ENCODE measurements around the gene IL2RA.
"Not testable (repeated sequence)": the region's sequence is repeated elsewhere in the genome, so short reads cannot be mapped to it uniquely, and the experiment has no call there.

IL2RA gene

GRCh38 chr10:5976512-5977470 is 85.4 kb downstream of the IL2RA start:
- DNase-seq = peak; percentile 26

GRCh38 chr10:5975641-5976473 is 86.3 kb downstream of the IL2RA start:
- peak; percentile 20 for DNase-seq

DNA sequence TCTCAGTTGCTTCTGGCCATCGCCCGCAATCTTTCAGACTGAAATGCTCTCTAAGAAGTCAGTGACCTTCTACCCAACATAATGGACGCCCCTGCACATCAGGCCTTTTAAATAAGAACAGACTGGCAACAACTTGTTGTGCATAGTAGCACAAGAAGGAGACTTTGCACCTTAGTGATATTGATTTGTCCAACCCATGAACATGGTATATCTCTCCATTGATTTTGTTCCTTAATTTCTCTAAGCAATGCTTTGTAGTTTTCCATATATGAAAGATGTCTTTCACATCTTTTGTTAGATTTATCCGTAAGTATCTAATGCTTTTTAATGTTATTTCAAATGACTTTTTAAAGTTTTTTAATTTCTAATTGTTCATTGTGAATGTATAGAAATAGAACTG is 89.1 kb downstream of the IL2RA start:
- no peak for DNase-seq

DNA sequence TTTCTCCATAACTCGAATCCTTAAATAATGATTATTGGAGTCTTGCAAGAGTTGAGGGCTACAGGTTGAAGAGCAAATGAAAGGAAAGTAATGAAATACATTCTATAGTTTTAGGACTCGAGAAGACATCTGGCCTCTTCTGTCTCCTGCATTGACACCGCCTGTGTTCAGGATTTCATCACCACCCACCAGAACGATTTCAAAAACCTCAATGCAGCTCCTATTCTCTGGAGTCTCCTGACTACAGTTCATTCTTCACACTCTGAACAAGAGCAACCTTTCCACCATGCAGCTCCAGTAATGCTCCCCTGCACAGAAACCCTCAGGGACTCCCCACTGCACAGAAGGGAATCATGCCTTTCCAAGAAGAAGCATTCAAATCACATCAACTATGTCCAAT is 90.3 kb downstream of the IL2RA start:
- no peak for DNase-seq

DNA sequence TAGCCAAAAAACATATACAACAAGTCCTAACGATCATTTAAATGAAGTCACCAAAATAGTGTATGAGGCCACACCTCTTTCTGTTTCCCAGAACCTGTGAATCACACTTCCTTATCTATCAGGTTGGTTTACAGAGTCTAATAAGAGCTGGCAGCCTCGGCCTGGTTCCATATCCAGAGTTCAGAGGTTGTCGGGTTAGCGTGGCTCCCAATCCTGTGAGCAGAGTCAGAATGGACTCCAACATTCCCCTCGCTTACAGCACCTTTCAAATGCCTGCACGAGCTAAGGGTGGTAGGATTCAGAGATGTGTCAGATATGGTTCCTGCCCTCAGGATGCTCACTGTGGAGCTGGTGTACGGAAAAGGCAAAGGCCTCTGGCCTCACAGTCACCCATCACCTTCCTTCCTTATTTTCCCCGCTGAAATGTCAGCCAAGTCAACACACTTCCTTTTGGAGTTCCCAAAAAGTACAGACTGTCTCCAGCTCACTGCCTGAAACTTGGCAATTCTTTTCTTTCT is 90.8 kb downstream of the IL2RA start:
- peak; percentile 12 for DNase-seq

GRCh38 chr10:5970527-5970926 is 91.6 kb downstream of the IL2RA start:
- DNase-seq = no peak

DNA sequence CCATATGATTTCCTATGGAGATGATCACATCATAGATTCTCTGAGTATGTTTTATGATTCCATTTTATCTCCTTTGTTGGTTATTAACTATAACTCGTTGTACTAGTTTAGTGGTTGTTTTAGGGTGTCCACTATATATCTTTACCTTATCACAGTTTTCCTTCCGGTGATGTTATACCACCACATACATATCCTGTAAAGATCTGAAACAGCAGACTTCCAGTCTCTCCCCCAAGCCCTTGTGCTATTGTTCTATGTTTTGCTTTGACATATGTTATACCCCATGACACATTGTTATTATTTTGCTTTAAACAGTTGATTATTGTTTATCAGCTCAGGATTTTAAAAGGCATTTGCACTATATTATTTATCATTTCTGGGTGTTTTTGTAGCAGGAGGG is 92.1 kb downstream of the IL2RA start:
- DNase-seq = no peak

DNA sequence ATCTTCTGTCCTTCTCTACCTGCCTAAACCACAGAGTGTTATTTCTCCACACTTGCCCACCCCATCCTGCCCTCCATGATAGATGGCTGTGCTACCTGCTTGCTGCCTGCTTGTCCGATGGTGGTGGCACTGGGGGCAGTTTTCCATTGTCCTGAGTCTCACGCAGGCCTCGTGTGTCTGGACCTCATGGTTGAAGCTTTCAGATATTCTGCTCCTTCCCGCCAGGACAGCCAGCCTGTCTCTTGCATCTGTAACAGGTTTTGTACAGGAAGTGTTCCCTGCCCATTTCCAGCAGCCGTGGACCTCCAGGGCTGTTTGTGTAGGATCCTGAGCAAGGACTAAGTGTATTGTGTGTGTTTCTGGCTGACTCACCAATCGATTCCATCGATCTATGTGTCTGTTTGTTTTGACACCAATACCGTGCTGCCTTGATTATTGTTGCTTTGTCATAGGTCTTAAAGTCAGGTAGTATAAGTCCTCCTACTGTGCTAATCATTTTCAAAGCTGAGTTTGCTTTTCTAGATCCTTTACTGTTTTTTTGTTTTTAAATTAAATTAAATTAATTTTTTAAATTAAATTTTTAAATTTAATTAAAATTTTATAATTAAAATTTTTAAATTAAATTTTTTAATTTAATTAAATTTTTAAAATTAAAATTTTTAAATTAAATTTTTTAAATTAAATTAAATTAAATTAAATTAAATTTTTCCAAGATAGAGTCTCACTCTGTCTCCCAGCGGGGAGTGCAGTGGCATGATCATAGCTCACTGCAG is 93.3 kb downstream of the IL2RA start:
- no peak for DNase-seq

DNA sequence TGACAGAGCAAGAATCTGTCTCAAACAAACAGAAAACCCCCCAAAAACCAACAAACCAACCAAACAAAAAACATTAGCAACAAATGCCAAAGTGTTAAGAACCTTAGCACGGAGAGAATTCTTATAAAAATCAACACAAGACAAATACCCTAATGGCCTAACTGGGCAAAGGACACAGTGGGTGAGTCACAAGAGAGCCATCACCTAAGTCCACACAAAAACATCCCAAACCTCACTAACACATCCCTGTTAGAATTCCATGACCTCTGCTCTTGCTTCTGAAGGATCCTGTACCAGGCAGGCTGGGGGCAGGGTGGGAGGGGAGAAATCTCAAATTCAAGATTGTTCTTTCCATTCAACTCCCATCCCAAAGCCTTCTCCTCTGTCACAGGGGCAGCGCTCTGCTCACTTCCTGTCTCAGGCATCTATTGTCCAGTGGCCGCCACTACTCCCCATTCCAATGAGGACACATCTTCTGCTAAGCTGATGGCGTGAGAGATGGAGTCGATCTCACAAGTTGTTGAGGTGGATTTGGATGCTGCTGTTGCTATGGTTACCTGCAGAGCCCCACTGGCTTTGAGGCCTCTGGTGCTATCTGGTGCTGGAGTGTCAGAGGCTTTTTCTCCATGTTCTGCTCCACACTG is 94.0 kb downstream of the IL2RA start:
- no peak for DNase-seq

- no peak for DNase-seq
These were observed 96.9 kb downstream of the IL2RA start for GRCh38 chr10:5965266-5965665.

DNA sequence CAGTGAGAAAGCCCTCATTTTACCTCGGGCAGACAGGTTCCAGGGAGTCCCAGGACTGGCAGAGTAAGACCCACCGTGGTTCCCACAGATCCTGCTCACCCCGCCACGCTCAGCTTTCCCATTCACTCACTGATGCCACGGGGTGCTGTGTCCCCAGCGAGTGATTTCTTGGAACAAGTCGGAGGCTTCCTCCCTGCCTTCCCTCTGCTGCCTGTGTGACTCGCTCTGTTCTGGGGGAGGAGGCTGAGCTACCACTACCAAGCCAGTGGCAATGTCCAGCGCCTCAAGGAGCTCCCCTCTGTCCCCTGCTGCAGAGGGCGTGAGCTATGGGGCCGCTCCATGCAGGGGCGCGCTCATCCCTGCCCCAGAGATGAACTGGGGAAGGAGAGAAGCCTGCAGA is 97.4 kb downstream of the IL2RA start:
- no peak for DNase-seq

DNA sequence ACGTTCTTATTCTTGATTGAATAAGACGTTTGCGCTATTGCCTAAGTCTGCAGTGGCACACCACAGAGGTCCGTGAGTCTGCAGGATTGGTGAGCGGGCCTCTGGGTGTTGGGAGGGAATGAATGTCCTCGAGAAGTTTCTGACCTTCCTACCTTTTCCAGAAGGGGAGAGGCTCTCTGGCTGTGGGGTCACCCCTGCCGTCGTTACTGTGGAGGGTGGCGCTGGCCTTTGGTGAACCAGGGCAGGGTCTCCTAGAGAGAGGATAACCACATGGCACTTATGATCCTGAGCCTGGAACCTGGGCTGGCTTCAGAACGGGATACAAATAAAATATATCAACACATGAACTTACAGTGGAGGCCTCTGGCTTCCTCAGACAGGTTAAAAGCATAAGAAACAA is 98.6 kb downstream of the IL2RA start:
- no peak for DNase-seq

DNA sequence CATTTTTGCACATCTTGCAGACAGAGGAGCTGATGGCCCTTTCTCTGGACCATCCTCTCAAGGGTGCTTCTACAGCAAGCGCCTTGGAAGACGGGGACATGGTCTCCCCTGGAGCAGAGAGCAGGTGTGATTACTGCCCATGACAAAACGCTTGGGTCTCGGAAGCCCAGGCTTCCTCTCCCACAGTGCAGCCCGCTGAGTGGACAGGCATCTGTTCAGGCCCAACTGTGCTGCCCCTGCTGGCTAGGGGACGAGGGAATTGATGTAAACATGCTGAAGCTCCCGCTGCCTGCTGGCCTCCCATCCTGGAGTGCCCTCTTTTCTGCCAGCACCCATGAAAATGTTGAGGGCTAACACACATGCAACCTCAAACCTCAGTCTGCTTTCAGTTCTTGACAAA is 99.1 kb downstream of the IL2RA start:
- no peak for DNase-seq

DNA sequence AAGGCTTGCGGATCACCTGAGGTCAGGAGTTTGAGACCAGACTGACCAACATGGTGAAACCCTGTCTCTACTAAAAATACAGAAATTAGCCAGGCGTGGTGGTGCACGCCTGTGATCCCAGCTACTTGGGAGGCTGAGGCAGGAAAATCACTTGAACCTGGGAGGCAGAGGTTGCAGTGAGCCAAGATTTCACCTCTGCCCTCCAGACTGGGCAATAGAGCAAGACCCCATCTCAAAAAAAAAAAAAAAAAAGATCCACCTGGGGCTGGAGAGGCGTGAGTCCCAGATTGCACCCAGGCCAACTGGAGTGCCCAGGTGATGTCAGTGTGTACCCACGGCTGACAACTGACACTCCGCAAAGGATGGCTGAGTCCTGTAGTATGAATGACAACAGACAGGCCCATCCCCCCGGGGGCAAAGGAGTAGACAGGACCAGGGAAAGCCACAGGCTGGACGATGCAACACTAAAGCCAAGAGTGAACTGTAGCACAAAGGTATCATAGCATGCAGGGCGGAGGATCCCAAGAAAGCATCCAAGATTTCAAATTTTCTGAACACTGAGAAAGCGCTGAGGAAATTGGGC is 99.7 kb downstream of the IL2RA start:
- not testable (repeated sequence) for DNase-seq

DNA sequence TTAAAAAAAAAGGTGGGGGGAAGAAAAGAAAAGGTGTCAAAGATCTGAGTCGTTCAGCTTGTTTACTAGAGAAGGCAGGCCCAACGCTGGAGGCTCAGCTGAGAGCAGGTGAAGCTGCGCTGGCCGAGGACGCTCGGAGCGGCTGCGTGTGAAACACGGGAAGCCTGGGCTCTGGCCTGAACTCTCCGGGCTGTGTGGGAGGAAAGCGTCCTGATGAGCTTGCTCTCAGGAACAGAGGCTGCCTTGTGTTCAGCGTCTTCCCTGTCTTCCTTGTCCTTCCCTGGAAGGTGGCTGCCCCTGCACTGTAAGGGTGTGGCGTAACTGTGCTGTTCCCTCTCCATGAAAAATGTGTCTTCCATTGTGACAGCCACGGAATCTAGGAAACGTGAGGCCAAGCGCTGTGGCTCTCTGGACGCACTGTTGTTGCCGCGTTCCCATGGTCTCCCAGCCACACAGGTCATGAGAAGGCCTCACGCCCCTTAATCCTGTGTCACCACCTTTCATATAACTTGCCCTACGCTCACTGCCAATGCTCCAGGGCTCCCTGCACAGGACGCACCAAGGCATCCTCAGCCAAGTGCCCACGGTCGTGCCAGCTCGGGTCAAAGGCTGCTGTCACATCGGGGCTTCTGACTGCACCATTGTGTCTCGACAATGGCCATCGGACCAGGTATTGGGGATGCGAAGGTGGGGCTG is 100.6 kb downstream of the IL2RA start:
- DNase-seq = no peak

DNA sequence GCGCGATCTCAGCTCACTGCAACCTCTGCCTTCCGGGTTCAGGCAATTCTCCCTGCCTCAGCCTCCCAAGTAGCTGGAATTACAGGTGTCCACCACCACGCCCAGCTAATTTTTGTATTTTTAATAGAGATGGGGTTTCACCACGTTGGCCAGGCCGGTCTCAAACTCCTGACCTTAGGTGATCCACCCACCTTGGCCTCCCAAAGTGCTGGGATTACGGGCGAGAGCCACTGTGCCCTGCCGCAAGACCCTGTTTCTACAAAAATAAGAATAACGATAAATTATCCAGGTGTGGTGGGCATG is 101.2 kb downstream of the IL2RA start:
- not testable (repeated sequence) for DNase-seq
